SKM-1 (cell line): ENCODE data around the gene NUP43.
"Not testable (repeated sequence)": the region's sequence is repeated elsewhere in the genome, so short reads cannot be mapped to it uniquely, and the experiment has no call there.

Experiments
- DNase-seq: peaks from one replicate; lab custom pipeline; 2025; ENCODE audit not compliant: unreplicated experiment; lab: John Stamatoyannopoulos, UW

NUP43 gene

DNA sequence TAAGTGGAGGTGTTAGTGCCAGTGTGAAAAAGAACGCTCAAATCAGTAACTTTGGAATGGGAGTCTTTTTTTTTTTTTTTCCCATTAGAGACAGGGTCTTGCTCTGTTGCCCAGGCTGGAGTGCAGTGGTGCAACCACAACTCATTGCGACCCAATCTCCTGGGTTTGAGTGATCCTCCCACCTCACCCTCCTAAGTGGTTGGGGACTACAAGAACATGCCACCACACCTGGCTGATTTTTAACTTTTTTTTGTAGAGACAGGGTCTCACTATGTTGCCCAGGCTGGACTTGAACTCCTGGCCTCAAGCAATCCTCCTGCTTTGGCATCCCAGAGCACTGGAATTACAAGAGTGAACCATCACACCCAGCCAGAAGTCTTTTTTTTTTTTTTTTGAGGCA is 48.2 kb downstream of the NUP43 start:
- no peak for DNase-seq

DNA sequence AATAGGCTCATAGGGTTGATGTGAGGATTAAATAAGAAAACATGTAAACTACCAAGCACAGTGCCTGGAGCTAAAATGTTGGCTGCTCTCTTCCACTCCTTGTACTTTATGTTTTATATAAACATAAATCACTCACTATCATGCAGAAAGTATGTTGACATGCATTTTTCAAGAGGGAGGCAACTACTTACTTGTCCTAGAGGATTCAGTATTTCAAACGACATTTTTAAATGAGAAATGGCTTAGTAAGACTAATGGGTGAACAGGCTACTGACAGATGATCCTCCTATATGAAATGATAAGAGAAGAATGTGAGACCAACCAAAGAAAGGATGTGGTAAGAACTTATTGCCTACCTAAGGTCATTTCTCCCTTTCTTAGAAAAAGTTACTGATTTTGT is 49.4 kb downstream of the NUP43 start:
- no peak for DNase-seq

DNA sequence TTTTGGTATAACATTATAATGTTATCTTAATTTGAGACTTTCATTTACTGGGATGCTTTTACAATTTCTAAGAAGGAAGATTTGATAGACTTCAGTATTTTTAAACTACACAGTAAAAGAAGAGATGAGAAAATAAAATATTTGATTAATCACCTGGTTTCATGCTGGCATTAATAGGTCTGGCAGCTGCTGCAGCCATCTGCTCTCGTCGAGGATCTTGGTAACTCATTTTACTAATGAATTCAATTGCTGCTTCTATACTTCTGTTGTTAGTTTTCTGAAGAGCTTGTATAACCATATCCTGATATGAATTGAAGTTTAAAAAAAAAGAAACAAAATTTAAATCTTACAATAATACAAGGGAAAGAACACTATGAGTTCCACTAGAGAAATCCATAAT is 51.4 kb downstream of the NUP43 start:
- DNase-seq: no peak

- no peak for DNase-seq
These were observed 55.1 kb downstream of the NUP43 start for GRCh38 chr6:149691201-149691600.

DNA sequence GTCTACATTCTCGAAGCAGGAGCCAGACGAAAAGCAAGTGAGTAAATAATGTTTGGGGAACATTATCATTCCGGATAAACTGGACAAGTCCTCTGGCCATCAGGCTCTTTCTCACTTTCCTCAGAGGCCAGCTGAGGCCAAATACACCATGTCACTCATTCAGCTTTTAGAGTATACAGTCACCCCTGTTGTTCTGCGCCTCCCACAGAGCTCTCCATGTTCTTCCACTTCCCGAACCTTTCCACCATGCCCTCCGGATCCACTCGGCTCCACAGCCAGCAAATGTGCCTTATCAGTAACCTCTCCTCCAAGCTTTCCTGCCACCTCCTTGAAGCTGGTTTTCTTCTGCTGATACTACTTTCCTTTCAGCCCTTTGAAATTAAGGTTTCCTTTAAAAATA is 60.1 kb downstream of the NUP43 start:
- DNase-seq: no peak

DNA sequence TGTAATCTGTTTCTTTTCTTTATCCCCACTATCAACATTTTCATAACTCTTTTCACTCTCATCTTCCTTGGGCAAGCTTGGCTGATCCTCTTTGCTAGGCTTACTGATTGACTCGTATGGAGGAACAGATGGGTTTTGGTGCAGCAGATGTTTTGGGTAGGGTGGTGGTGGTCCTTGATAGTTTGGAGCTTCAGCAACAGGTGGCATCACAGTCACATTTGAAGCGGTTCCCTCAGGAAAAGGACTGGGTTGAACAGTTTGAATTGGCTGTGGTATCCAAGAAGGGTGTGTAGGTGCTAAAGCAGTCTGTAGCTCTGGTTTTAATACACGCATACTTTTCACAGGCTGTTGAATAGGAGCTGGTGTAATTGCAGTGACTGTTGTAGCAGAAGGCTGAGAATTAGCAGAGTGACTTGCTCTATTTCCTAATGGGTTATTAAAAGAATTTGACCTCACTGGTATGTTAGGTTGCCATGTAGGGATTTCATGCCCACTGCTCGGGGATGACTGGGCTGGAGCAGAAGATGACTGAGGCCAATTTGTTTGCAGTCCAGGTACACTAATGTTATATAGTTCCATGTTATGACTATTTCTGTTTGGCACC is 63.0 kb downstream of the NUP43 start:
- no peak for DNase-seq

DNA sequence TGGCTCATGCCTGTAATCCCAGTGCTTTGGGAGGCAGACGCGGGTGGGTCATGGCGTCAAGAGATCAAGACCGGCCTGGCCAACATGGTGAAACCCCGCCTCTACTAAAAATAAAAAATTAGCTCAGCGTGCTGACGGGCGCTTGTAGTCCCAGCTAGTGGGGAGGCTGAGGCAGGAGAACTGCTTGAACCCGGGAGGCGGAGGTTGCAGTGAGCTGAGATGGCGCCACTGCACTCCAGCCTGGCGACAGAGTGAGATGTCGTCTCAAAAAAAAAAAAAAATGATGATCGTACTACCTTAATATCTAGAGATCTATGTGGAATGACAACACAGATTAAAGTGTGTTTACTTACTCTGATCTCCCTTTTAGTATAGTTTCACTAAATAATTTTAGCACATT is 64.5 kb downstream of the NUP43 start:
- DNase-seq: not testable (repeated sequence)

DNA sequence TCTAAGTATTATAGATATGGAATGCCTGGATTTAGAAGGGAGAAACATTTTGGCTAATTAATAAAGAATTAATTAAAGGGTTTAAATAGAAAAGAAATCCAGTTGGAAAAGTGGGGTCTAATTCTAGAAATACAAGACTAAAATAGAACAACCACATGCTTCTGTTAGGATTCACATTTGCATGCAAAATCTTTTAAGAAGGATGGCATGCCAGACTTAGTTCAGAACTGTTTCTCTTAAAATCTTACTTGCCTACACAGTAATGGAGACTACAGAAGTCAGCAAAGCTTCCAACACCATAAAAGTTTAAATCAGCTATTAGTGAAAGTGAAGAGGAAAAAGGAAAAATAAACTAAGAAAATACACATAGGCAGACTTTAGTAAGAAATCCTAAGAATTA is 65.1 kb downstream of the NUP43 start:
- DNase-seq: no peak

DNA sequence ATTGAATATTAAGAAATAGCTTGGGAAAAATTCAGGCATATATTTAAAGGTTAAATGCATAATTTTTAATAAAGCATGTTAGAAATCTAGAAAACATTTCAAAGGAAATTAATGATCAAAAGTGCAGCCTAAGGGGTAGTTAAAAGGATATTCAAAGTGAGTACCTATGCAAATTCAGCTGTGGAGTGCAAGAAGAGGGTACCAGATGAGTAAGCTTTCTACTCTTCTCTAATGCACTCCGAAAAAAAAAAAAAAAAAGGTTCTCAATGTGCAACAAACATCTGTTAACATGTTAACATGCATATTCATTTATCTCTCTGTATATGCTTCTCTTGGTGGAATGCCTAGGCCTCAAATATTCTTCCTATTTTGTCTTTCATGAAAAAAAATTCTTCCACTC is 65.8 kb downstream of the NUP43 start:
- no peak for DNase-seq
